Stimulated activated CD4-positive, alpha-beta T cell treated with anti-CD3 and anti-CD28 coated beads, TNF-alpha, amount 100 ng/mL, for 48 hours (primary cell): ENCODE data around the gene OR6C75.
"Not testable (repeated sequence)": the region's sequence is repeated elsewhere in the genome, so short reads cannot be mapped to it uniquely, and the experiment has no call there.

Experiments
- DNase-seq, 3 donors: peaks; one replicate each; pipeline ENCODE4 v3.0.0-alpha.2; 2020; ENCODE audit warnings: low read depth in 3 of 3

Gene OR6C75

GRCh38 chr12:55362675-55363074, at the start of gene OR6C75:
Gene OR6C75 (plus strand): TSS chr12:55362975. CDS start chr12:55365111, 2,136 bp downstream.
- no peak for DNase-seq

GRCh38 chr12:55314043-55314442, 48.7 kb upstream of the OR6C75 start, which contains the start of gene OR6C1:
Gene OR6C1 (plus strand): TSS chr12:55314343. CDS start chr12:55320600, 6,257 bp downstream.
- DNase-seq, result no peak

GRCh38 chr12:55320201-55320600, 42.6 kb upstream of the OR6C75 start:
- no peak for DNase-seq

- not testable (repeated sequence) for DNase-seq
Observed at GRCh38 chr12:55325801-55326200, 37.0 kb upstream of the OR6C75 start.

- no peak for DNase-seq
Observed at GRCh38 chr12:55330446-55330845, 32.3 kb upstream of the OR6C75 start, which contains the start of gene OR6C3. Gene OR6C3 (plus strand): TSS chr12:55330746. CDS start chr12:55331701, 955 bp downstream.

- DNase-seq, result no peak
Observed at GRCh38 chr12:55336002-55336401, 26.8 kb upstream of the OR6C75 start.

GRCh38 chr12:55355338-55355737, 7.4 kb upstream of the OR6C75 start:
- not testable (repeated sequence) for DNase-seq

- no peak for DNase-seq
Observed at GRCh38 chr12:55365086-55365485, 2.3 kb downstream of the OR6C75 start.

- DNase-seq, result no peak
Observed at GRCh38 chr12:55372521-55372920, 9.7 kb downstream of the OR6C75 start.

- DNase-seq, result no peak
Observed at GRCh38 chr12:55385891-55386290, 23.1 kb downstream of the OR6C75 start.

- no peak for DNase-seq
Observed at GRCh38 chr12:55392032-55392795, 29.4 kb downstream of the OR6C75 start.

GRCh38 chr12:55396326-55396725, 33.6 kb downstream of the OR6C75 start:
- DNase-seq, result no peak

GRCh38 chr12:55400229-55400628, 37.5 kb downstream of the OR6C75 start, which contains the start of gene OR6C65:
Gene OR6C65 (plus strand): TSS chr12:55400529. CDS start chr12:55400529, 0 bp downstream.
- no peak for DNase-seq

- DNase-seq, result no peak
Observed at GRCh38 chr12:55407866-55408265, 45.1 kb downstream of the OR6C75 start.

- DNase-seq, result not testable (repeated sequence)
Observed at GRCh38 chr12:55409133-55409532, 46.4 kb downstream of the OR6C75 start.

GRCh38 chr12:55412138-55412537, 49.4 kb downstream of the OR6C75 start:
- not testable (repeated sequence) for DNase-seq

- not testable (repeated sequence) for DNase-seq
Observed at GRCh38 chr12:55413498-55414388, 51.0 kb downstream of the OR6C75 start.

GRCh38 chr12:55414396-55414823, 51.6 kb downstream of the OR6C75 start:
- not testable (repeated sequence) for DNase-seq

GRCh38 chr12:55414889-55415288, 52.1 kb downstream of the OR6C75 start:
- not testable (repeated sequence) for DNase-seq

GRCh38 chr12:55416961-55417360, 54.2 kb downstream of the OR6C75 start:
- no peak for DNase-seq
